Measurements from ENCODE around the gene CFB.

DNA sequence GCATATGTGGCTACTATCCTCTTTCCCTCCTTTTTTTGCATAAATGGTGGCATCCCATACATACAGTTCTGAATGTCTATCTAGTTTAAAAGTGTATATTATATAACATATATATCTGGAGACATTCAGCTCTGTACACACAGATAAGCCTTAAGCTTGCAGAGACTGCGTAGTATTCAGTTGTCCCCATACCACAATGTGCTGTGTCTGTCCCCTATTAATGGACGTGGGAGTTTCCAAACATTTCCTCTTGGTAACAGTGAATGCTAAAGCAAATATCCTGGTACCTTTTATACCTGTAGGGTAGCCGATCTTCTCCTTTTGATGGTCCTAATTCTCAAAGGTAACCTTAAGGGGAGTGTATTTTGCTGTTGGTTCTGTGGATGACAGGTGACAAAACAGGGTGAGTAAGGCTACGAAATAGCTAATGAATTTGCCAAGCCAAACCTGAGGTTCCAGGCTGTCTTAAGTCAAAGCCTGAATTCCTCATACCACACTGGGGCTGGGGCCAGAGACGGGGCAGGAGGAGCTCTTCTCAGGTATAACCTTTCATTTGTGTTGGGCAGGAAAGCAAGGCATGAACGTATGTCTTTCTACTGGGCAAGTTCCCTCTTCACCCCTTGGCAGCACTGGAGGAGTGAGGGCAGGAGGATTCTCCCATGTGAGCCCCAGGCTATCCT is 26.1 kb upstream of the CFB start:
- TF ChIP-seq POLR2A (IDR thresholded peaks at IDR 0.05) (no peak), CTCF (IDR thresholded peaks at IDR 0.05) (no peak)

Measured in gastroesophageal sphincter (tissue), 3 donors.